ENCODE results near the gene SCD. TPM values are rescaled to one million over a fixed set of nuclear protein-coding genes. Genes with fewer than 3 reads are reported as not detected.

Gene SCD
- total and polyA plus RNA-seq, 2 of the 13 experiments (the other 11 are each of a cell fraction or from before 2014, with no cell fraction given), result 492 to 512 TPM

DNA sequence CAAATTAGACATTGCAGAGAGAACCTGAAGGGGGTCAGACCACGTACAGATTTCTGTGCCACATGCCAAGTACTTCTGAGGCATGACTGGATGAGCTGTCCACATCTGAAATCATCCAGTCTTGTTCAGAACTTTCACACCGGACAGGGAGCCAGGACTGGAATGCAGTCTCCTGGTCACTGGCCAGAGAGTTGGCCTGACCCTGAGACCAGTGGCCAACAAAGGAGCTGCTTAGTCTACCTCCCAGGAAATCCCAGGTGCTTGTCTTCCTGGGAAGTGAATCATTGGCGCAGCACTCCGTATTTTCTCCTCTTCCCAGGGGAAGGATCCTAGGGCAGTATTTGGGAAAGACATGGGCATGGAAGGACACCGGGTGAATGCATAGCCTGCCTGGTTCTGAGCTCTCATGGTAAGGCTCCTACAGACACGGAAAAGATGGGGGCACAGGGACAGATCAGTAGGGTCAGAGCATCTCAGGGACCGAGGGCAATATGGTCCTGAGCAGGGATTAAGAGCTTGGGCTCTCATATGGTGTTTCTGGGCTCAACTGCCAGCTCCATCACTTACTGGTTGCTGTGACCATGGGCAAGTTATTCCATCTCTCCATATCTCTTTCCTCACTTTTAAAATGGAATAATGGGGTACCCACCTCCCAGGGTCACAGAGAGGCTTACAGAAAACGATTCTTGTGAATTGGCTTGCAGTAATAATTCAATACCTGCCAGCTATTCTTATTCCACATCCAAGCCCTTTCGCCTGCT, 1.3 kb upstream of the SCD start (continued):
- TF ChIP-seq, protein P1, sequence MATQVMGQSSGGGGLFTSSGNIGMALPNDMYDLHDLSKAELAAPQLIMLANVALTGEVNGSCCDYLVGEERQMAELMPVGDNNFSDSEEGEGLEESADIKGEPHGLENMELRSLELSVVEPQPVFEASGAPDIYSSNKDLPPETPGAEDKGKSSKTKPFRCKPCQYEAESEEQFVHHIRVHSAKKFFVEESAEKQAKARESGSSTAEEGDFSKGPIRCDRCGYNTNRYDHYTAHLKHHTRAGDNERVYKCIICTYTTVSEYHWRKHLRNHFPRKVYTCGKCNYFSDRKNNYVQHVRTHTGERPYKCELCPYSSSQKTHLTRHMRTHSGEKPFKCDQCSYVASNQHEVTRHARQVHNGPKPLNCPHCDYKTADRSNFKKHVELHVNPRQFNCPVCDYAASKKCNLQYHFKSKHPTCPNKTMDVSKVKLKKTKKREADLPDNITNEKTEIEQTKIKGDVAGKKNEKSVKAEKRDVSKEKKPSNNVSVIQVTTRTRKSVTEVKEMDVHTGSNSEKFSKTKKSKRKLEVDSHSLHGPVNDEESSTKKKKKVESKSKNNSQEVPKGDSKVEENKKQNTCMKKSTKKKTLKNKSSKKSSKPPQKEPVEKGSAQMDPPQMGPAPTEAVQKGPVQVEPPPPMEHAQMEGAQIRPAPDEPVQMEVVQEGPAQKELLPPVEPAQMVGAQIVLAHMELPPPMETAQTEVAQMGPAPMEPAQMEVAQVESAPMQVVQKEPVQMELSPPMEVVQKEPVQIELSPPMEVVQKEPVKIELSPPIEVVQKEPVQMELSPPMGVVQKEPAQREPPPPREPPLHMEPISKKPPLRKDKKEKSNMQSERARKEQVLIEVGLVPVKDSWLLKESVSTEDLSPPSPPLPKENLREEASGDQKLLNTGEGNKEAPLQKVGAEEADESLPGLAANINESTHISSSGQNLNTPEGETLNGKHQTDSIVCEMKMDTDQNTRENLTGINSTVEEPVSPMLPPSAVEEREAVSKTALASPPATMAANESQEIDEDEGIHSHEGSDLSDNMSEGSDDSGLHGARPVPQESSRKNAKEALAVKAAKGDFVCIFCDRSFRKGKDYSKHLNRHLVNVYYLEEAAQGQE (IDR thresholded peaks at IDR 0.05; ENCODE audit: borderline replicate concordance in 1 of 2, low read depth in 1 of 2, low read length in 2 of 2), result peak in 1 of 2 experiments; percentile 80; a peak in 3 of 4 replicates
- TF ChIP-seq PPARG (CRISPR knock-in tag; conservative IDR thresholded peaks at IDR 0.05) (peak; percentile 13; the same call in 1 of the 2 replicates), MXI1 (IDR thresholded peaks at IDR 0.05; ENCODE audit: borderline replicate concordance, low read depth, low read length) (peak; percentile 44; the same call in 1 of the 3 replicates), ZNF33A (CRISPR knock-in tag; IDR thresholded peaks at IDR 0.05; ENCODE audit: borderline replicate concordance) (no peak), JARID2 (CRISPR knock-in tag; IDR thresholded peaks at IDR 0.05; ENCODE audit: insufficient replicate concordance) (peak; percentile 13), FOXM1 (CRISPR knock-in tag; IDR thresholded peaks at IDR 0.05) (no peak), POLR2AphosphoS5 (IDR thresholded peaks at IDR 0.05; ENCODE audit: low read depth, low read length) (peak; percentile 62), HES4 (CRISPR knock-in tag; IDR thresholded peaks at IDR 0.05; ENCODE audit: borderline replicate concordance) (no peak), ZNF878 (CRISPR knock-in tag; IDR thresholded peaks at IDR 0.05) (no peak), HDAC1 (CRISPR knock-in tag; IDR thresholded peaks at IDR 0.05) (no peak)
- TF ChIP-seq, protein P2, sequence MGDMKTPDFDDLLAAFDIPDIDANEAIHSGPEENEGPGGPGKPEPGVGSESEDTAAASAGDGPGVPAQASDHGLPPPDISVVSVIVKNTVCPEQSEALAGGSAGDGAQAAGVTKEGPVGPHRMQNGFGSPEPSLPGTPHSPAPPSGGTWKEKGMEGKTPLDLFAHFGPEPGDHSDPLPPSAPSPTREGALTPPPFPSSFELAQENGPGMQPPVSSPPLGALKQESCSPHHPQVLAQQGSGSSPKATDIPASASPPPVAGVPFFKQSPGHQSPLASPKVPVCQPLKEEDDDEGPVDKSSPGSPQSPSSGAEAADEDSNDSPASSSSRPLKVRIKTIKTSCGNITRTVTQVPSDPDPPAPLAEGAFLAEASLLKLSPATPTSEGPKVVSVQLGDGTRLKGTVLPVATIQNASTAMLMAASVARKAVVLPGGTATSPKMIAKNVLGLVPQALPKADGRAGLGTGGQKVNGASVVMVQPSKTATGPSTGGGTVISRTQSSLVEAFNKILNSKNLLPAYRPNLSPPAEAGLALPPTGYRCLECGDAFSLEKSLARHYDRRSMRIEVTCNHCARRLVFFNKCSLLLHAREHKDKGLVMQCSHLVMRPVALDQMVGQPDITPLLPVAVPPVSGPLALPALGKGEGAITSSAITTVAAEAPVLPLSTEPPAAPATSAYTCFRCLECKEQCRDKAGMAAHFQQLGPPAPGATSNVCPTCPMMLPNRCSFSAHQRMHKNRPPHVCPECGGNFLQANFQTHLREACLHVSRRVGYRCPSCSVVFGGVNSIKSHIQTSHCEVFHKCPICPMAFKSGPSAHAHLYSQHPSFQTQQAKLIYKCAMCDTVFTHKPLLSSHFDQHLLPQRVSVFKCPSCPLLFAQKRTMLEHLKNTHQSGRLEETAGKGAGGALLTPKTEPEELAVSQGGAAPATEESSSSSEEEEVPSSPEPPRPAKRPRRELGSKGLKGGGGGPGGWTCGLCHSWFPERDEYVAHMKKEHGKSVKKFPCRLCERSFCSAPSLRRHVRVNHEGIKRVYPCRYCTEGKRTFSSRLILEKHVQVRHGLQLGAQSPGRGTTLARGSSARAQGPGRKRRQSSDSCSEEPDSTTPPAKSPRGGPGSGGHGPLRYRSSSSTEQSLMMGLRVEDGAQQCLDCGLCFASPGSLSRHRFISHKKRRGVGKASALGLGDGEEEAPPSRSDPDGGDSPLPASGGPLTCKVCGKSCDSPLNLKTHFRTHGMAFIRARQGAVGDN (CRISPR knock-in tag; IDR thresholded peaks at IDR 0.05), result no peak; the same call in 1 of the 2 replicates
- TF ChIP-seq, protein P3, sequence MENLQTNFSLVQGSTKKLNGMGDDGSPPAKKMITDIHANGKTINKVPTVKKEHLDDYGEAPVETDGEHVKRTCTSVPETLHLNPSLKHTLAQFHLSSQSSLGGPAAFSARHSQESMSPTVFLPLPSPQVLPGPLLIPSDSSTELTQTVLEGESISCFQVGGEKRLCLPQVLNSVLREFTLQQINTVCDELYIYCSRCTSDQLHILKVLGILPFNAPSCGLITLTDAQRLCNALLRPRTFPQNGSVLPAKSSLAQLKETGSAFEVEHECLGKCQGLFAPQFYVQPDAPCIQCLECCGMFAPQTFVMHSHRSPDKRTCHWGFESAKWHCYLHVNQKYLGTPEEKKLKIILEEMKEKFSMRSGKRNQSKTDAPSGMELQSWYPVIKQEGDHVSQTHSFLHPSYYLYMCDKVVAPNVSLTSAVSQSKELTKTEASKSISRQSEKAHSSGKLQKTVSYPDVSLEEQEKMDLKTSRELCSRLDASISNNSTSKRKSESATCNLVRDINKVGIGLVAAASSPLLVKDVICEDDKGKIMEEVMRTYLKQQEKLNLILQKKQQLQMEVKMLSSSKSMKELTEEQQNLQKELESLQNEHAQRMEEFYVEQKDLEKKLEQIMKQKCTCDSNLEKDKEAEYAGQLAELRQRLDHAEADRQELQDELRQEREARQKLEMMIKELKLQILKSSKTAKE (CRISPR knock-in tag; IDR thresholded peaks at IDR 0.05; ENCODE audit: borderline replicate concordance), result no peak
- TF ChIP-seq, protein P4, sequence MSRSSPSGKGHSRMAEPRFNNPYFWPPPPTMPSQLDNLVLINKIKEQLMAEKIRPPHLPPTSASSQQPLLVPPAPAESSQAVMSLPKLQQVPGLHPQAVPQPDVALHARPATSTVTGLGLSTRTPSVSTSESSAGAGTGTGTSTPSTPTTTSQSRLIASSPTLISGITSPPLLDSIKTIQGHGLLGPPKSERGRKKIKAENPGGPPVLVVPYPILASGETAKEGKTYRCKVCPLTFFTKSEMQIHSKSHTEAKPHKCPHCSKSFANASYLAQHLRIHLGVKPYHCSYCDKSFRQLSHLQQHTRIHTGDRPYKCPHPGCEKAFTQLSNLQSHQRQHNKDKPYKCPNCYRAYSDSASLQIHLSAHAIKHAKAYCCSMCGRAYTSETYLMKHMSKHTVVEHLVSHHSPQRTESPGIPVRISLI (CRISPR knock-in tag; IDR thresholded peaks at IDR 0.05; ENCODE audit: borderline replicate concordance), result no peak
- TF ChIP-seq, protein P5, sequence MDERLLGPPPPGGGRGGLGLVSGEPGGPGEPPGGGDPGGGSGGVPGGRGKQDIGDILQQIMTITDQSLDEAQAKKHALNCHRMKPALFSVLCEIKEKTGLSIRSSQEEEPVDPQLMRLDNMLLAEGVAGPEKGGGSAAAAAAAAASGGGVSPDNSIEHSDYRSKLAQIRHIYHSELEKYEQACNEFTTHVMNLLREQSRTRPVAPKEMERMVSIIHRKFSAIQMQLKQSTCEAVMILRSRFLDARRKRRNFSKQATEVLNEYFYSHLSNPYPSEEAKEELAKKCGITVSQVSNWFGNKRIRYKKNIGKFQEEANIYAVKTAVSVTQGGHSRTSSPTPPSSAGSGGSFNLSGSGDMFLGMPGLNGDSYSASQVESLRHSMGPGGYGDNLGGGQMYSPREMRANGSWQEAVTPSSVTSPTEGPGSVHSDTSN (CRISPR knock-in tag; IDR thresholded peaks at IDR 0.05), result no peak
